Nephron (organoid): ENCODE measurements around the gene NDUFS2.
"Not testable (repeated sequence)": the region's sequence is repeated elsewhere in the genome, so short reads cannot be mapped to it uniquely, and the experiment has no call there.

Experiments used
- H3K27ac Mint-ChIP-seq, 3 experiments: 2 replicates each; pipeline ENCODE4 v1.8.0; 2020; ENCODE audit warnings: mixed read lengths in 3 of 3, mild to moderate bottlenecking in 2 of 3, moderate library complexity in 1 of 3
- H3K27me3 Mint-ChIP-seq: 2 replicates; pipeline ENCODE4 v1.8.0; 2021; ENCODE audit warnings: low read depth, mild to moderate bottlenecking, moderate library complexity, mixed read lengths
- H3K36me3 Mint-ChIP-seq: 2 replicates; pipeline ENCODE4 v1.8.0; 2020; ENCODE audit warnings: low read depth, mixed read lengths
- H3K4me1 Mint-ChIP-seq: 2 replicates; pipeline ENCODE4 v1.8.0; 2020; ENCODE audit warnings: mixed read lengths
- H3K4me3 Mint-ChIP-seq, 3 experiments: 2 replicates each; pipeline ENCODE4 v1.8.0; 2020; ENCODE audit warnings: mild to moderate bottlenecking in 3 of 3, mixed read lengths in 3 of 3, moderate library complexity in 2 of 3
- H3K9me3 Mint-ChIP-seq: 2 replicates; pipeline ENCODE4 v1.8.0; 2020; ENCODE audit warnings: mixed read lengths
- TF ChIP-seq, protein P1 (sequence below), 3 experiments: fragments of 200-600 bp; sonication (generic); IDR thresholded peaks; one replicate each; pipeline ENCODE4 v1.5.0; 2021; ENCODE audit warnings: antibody characterized with exemption in 3 of 3; ENCODE audit not compliant: unreplicated experiment in 3 of 3

Gene NDUFS2

DNA sequence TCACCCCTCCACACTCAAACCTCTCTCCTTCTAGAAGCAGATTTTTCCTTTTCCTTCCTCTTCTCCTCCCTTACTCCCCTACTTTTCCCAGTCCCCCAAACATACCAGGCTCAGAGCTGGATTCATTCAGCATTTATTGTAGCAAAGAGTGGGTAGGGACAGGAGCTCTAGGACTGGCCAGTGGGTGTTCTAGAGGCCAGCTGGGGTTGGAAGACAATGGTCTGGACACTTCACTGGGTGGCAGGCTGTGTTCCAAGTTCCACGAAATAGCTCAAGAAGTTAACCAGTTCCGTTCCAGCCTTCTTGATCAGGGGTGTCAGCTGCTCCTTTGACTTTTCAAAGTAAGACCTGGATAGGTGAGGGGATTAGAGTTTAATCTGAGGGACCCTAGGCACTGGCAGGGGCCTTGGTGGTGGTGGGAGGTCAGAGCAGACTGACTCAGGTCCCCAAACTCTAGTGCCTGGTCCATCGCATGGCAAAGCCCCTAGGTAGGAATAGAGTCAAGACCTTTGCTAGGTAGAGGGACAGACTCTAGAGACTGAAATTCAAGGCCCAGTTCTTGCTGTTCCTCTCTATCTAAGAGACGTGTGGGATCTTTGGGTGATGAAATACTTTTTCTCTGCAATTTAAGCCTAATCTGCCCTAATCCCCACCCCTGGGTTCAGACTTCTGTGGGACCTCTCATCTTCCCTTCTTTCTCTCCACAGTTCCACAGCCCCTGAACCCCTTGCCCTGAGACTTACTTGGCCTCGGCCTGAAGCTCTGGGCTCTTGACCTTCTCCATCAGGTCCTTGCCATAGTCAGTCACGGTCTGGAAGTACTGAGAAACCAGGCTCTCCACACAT is 20.2 kb downstream of the NDUFS2 start:
- Mint-ChIP-seq H3K27me3 (peaks cover 4% of the 10 kb centered on the region), H3K4me1 (peaks cover 18% of the 10 kb centered on the region), H3K36me3 (no peaks in the 10 kb centered on the region), H3K27ac (no peak overlapping the region), H3K4me3 (no peak overlapping the region), H3K9me3 (no peaks in the 10 kb centered on the region)
- TF ChIP-seq, protein P1, sequence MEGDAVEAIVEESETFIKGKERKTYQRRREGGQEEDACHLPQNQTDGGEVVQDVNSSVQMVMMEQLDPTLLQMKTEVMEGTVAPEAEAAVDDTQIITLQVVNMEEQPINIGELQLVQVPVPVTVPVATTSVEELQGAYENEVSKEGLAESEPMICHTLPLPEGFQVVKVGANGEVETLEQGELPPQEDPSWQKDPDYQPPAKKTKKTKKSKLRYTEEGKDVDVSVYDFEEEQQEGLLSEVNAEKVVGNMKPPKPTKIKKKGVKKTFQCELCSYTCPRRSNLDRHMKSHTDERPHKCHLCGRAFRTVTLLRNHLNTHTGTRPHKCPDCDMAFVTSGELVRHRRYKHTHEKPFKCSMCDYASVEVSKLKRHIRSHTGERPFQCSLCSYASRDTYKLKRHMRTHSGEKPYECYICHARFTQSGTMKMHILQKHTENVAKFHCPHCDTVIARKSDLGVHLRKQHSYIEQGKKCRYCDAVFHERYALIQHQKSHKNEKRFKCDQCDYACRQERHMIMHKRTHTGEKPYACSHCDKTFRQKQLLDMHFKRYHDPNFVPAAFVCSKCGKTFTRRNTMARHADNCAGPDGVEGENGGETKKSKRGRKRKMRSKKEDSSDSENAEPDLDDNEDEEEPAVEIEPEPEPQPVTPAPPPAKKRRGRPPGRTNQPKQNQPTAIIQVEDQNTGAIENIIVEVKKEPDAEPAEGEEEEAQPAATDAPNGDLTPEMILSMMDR (IDR thresholded peaks at IDR 0.05; ENCODE audit: unreplicated experiment in 3 of 3) = no peak

DNA sequence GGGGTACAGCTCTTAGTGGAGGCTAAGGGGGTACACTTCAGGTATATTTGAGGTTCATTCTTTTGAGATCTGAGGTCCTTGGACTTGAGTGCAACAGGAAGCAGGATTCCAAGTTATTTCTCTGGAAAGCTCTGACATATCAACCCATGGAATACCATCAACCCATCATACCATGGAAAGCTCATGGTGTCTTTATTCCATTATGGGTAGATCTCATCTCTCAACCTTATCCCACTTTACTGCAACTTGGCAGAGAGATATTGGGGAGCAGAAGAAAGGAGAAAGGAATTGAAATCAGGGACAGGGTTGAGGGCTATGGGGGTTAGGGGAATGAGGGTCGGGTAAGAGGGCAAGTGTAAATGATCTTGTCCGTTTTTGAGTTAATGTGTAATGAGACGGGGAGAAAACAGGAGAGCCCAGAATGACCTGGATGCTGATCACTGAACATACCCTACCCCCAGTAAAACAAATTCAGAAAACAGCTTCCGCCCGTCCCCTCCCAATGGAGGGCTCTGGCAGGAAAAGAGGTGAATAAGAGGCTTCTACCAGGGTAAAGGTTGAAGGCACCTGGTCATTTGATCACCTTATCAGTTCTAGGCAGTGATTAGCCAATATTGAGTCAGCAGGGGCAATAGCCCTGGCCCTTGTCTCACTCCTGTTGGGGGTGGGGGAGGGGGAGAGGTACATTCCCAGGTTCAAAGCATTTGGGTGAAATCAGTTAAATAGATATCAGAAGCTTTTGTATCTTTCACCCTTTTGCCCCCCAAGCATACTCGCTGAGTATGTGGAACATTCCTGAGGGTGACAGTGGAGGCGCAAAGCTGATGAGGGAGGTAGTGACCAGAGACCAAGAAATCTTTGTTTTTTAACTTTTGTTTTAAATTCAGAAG is 21.9 kb downstream of the NDUFS2 start:
- no peaks in the 10 kb centered on the region for H3K9me3 Mint-ChIP-seq
- H3K4me1 Mint-ChIP-seq = peaks cover 24% of the 10 kb centered on the region
- H3K27ac Mint-ChIP-seq = no peak overlapping the region
- no peak overlapping the region for H3K4me3 Mint-ChIP-seq
- TF ChIP-seq, protein P1 (IDR thresholded peaks at IDR 0.05; ENCODE audit: unreplicated experiment in 3 of 3) = no peak
- H3K27me3 Mint-ChIP-seq = peaks cover 4% of the 10 kb centered on the region
- peaks cover 7% of the 10 kb centered on the region for H3K36me3 Mint-ChIP-seq

DNA sequence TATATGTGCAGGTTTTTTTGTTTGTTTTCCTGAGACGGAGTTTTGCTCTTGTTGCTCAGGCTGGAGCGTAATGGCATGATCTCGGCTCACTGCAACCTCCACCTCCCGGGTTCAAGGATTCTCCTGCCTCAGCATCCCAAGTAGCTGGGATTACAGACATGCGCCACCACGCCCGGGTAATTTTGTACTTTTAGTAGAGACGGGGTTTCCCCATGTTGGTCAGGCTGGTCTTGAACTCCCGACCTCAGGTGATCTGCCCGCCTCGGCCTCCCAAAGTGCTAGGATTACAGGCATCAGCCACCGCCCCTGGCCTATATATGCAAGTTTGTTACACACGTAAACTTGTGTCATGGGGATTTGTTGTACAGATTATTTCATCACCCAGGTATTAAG is 22.5 kb downstream of the NDUFS2 start:
- H3K4me1 Mint-ChIP-seq = peaks cover 24% of the 10 kb centered on the region
- H3K36me3 Mint-ChIP-seq, H3K27ac Mint-ChIP-seq, H3K9me3 Mint-ChIP-seq, H3K27me3 Mint-ChIP-seq, H3K4me3 Mint-ChIP-seq: not testable (repeated sequence)

DNA sequence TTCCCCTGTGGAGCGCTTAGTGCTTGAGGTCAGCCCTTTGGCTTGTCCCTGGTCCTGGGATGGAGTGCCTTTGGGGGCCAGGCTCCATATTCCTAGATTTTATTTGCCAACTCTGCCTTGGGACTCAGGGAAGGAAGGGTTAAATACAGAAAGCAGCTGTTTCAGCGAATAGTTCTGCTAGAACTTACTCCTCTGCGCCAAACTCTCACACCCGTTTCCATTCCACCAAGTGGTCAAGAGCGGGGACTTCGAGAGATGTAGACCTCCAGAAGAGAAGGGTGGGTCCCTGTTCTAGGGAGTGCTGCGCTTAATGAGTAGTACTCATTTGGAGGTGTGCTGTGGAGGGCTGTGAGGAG is 23.0 kb downstream of the NDUFS2 start:
- Mint-ChIP-seq H3K27ac (peak overlapping the region; percentile 55 to 87 (median 83)), H3K9me3 (no peaks in the 10 kb centered on the region), H3K27me3 (peaks cover 4% of the 10 kb centered on the region), H3K4me3 (peak overlapping the region; percentile 70 to 100 (median 96)), H3K36me3 (peaks cover 7% of the 10 kb centered on the region), H3K4me1 (peaks cover 24% of the 10 kb centered on the region)
- TF ChIP-seq, protein P1 (IDR thresholded peaks at IDR 0.05; ENCODE audit: unreplicated experiment in 3 of 3) = no peak

- H3K36me3 Mint-ChIP-seq = peaks cover 8% of the 10 kb centered on the region
- H3K4me1 Mint-ChIP-seq = peaks cover 24% of the 10 kb centered on the region
- peak within 1 kb of the TSS; percentile 55 to 87 (median 83) for H3K27ac Mint-ChIP-seq
- peaks cover 4% of the 10 kb centered on the region for H3K27me3 Mint-ChIP-seq
- TF ChIP-seq, protein P1 (IDR thresholded peaks at IDR 0.05; ENCODE audit: unreplicated experiment in 3 of 3) = peak; percentile 35 to 51 (median 35)
- H3K9me3 Mint-ChIP-seq = no peaks in the 10 kb centered on the region
- peak within 1 kb of the TSS; percentile 94 to 100 (median 96) for H3K4me3 Mint-ChIP-seq
Observed at GRCh38 chr1:161225534-161226319, 23.6 kb downstream of the NDUFS2 start, which contains the start of gene TOMM40L. TOMM40L (plus strand) TSS chr1:161226060; CDS start chr1:161226490, 430 bp downstream.
